NCI-H446 (cell line): Measurements from ENCODE around the gene VIPR2.

Source experiments
- DNase-seq, 2 experiments: peaks; one replicate each; lab custom pipeline; 2025; lab: John Stamatoyannopoulos, UW

VIPR2 gene

GRCh38 chr7:159119026-159119741, 25.5 kb downstream of the VIPR2 start:
- no peak for DNase-seq

- DNase-seq: no peak
These were observed 26.0 kb downstream of the VIPR2 start for GRCh38 chr7:159118623-159119022.

GRCh38 chr7:159118197-159118595, 26.5 kb downstream of the VIPR2 start:
- no peak for DNase-seq

GRCh38 chr7:159117366-159118196, 27.1 kb downstream of the VIPR2 start:
- no peak for DNase-seq

- no peak for DNase-seq
These were observed 27.9 kb downstream of the VIPR2 start for GRCh38 chr7:159116581-159117339.

GRCh38 chr7:159115601-159116501, 28.8 kb downstream of the VIPR2 start:
- DNase-seq: no peak

GRCh38 chr7:159114981-159115380, 29.7 kb downstream of the VIPR2 start:
- no peak for DNase-seq

GRCh38 chr7:159114096-159114495, 30.6 kb downstream of the VIPR2 start:
- DNase-seq: no peak

- no peak for DNase-seq
These were observed 31.6 kb downstream of the VIPR2 start for GRCh38 chr7:159113056-159113455.

GRCh38 chr7:159112136-159113011, 32.3 kb downstream of the VIPR2 start:
- no peak for DNase-seq

GRCh38 chr7:159109653-159110035, 35.0 kb downstream of the VIPR2 start:
- DNase-seq: no peak

- no peak for DNase-seq
These were observed 35.6 kb downstream of the VIPR2 start for GRCh38 chr7:159108941-159109652.

GRCh38 chr7:159108491-159108890, 36.2 kb downstream of the VIPR2 start:
- no peak for DNase-seq

GRCh38 chr7:159107161-159107892, 37.3 kb downstream of the VIPR2 start:
- no peak for DNase-seq

- DNase-seq: no peak
These were observed 38.5 kb downstream of the VIPR2 start for GRCh38 chr7:159105832-159106811.

GRCh38 chr7:159105066-159105780, 39.4 kb downstream of the VIPR2 start:
- no peak for DNase-seq

GRCh38 chr7:159104188-159104920, 40.3 kb downstream of the VIPR2 start:
- no peak for DNase-seq
